ENCODE measurements around the gene DISP3.

The DISP3 gene

DNA sequence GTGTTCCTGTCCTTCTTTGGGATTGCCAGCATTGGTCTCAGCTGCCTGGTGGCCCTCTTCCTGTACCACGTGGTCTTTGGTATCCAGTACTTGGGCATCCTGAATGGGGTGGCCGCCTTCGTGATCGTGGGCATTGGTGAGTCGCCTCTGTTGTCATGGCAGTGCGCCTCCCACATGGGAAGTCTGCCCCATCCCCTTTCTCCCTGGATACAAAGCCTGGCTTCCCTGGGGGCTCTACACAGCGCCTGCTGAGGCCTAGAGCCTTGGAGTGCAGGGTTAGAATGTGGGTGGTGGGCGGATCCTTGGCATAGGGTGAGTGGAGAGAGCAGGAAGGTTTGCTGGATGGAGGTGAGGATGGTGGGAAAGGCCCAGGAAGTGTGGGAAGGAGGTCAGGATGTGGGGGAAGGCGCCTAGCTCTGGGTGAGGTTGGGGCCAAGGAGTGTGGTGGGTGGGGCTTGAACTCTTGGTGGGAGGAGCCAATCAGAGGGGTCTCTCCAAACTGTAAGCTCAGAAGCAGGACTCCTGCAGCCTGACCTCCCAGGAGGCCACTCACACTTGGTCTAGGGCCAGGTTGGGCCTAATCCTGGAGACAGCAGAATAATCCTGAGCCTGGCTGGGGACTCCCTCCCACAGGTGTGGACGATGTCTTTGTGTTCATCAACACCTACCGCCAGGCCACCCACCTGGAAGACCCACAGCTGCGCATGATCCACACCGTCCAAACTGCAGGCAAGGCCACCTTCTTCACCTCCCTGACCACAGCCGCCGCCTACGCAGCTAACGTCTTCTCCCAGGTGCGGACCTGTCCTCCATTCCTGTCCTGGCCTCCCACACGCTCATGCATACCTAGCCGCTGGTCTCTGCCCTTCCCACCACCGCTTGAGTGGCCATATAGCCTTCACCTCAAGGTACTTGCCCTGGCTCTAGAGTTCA is 36.7 kb downstream of the DISP3 start:
- no peak for DNase-seq (ENCODE audit: low spot score)

DNA sequence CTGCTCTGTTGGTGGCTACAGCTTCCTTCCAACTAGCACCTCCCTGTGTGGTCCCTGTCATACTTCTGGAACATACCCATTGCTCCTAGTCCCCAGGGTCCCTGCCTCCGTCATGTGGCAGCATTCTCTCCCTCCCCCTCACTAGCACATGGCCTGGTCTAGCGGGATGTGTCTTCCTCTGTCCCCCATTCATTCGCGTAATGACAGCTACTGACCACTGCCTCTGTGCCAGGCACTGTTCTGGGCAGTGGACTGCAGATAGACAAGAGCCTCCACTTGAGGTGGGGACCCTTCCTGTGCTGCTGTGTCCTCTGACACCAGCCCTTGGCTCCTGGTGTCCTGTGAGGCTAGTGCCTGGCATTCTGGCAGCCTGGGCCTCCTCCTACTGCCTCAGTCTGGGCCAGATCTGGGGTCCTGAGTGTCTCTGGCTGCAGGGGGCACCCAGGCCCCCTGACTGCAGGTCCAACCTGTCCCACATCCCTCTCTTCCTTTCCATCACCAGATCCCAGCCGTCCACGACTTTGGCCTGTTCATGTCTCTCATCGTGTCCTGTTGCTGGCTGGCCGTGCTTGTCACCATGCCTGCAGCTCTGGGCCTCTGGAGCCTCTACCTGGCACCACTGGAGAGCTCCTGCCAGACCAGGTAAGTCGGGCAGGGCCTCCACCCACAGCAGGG is 38.1 kb downstream of the DISP3 start:
- no peak for DNase-seq (ENCODE audit: low spot score)

DNA sequence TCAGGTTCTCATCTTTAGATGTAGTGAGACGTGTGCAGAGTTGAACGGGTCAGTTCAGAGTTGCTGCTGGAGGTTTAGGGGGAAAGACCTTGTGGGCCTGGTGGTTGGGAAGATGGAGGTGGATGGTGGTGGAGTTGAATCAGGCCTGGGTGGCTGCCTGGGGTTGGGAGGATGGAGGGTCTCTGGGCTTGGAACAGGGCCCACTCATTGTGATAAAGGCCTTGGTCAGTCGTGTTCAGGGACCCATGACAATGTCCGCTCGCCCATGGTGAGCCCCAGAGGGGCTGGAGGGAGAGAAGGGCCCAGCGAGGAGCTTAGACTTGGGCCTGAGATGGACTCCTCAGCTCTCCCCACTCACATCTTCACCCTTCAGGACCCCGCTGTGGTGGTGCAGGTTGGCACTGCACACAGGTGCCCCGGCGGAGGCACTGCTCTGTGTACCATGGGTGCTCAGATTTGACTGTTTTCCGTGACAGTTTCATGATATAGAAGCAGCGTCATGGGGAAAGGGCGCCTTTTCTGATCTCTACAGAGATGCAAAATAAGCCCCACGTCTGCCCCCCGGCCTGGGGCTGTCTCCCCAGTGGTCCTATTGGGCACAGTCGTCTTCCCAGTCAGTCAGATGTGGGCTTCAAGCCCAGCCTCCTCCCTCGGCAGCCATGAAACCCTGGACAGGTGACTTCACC is 39.2 kb downstream of the DISP3 start:
- DNase-seq (ENCODE audit: low spot score), result no peak

DNA sequence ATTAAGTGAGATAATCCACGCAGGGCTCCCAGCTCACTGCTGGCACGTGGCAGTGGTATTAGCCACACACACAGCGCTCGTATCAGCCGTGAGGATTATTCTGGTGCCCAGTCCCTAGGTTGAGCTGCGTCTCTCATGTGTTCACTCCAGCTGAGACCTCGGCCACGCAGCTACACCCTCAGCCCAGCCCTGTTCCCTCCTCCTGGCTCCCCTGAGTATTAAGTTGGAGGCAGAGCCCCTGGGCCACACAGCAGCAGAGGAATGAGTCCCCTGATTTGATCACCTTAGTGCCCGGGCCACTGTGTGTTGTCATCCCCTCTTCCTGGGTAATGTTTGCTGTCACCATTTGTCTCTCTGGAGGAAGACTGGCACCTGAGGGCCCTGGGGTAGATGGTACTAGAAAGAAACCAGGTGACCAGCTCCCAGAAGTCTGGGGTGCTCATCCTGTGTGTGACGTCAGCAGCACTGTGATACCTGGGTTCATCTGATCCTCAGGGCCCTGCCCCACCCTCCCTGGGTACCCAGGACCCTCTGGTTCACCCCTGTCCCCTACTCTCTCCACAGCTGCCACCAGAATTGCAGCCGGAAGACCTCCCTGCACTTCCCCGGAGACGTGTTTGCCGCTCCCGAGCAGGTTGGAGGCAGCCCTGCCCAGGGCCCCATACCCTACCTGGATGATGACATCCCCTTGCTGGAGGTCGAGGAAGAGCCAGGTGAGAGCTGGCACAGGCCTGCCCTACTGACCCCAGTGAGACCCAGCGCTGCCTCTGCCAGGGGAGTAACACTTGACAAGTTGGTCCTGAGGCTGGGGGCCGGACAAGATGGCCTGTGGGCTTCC is 40.1 kb downstream of the DISP3 start:
- DNase-seq (ENCODE audit: low spot score), result no peak

DNA sequence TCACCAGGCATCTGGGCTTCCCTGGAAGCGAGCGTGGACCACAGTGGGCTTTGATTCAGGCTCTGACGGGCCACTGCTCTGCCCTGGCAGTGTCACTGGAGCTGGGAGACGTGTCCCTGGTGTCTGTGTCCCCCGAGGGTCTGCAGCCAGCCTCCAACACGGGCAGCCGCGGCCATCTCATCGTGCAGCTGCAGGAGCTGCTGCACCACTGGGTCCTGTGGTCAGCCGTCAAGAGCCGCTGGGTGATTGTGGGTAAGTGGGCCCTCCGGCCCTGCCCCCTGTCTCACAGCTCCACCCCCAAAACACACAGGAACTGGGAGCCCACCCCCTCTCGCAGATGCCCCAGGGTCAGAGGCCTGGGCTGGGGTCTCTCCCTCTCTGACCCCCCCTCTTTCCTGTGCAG is 40.7 kb downstream of the DISP3 start:
- DNase-seq (ENCODE audit: low spot score), result no peak

DNA sequence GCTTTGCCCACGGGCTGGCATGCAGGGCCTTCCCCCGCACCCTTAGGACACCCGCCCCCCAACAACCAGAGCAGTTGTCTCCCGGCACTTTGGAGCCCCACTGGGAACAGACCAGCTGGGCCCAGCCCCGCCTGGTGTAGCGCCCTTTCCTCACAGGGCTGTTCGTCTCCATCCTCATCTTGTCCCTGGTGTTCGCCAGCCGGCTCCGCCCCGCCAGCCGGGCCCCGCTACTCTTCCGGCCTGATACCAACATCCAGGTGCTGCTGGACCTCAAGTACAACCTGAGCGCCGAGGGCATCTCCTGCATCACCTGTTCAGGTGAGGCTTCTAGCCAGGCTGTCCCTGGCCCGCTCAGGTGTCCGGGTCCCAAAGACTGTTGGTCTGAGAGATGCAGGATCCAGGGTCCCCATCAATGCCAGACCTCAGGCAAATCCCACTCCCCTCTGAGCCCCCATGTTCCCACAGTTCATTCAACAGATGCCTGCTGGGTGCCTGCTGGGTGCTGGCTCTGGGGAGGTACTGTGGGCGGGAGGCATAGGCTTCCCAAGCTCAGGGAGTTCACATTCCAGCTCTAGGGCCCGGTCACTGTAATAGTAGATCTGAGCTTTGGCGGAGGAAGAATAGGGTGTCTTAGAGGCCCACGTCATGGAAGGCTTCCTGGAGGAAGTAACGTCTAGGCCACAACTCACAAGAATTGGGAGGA is 41.7 kb downstream of the DISP3 start:
- DNase-seq (ENCODE audit: low spot score), result no peak

DNA sequence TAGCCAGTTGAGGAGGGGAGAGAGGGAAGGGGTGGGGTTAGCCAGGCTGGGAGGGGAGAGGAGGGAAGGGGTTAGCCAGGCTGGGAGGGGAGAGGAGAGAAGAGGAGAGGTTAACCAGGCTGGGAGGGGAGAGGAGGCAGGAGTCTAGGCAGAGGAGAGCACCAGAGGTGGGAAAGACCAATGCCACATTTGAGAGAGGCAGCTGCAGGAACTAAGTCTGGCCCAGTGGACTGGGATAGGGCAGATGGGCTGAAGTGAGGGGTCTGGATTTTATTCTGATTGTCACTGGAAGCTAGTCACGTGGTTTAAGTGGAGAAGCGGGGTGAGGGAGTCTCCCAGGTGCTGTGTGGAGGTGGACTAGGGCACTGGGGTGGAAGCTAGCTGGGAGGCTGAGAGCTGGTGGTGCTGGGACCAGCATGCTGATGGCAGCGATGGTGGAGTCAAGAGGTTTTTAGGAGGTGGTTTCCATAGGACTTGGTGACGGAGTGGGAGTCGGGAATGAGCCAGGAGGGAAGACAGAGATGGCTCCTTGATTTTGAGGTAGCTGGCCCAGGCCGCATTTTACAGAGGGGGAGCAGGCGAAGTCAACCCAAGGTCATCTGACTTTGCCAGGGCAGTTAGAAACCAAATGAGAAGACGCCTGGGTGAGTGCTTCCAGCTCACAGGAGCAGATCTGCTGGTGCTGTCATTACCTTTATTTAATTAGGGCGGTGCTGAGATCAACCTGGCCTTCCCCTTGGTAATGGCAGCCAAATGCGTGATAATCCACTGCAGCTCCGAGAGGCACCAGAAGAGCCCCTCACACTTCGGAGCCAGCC is 42.8 kb downstream of the DISP3 start:
- no peak for DNase-seq (ENCODE audit: low spot score)

DNA sequence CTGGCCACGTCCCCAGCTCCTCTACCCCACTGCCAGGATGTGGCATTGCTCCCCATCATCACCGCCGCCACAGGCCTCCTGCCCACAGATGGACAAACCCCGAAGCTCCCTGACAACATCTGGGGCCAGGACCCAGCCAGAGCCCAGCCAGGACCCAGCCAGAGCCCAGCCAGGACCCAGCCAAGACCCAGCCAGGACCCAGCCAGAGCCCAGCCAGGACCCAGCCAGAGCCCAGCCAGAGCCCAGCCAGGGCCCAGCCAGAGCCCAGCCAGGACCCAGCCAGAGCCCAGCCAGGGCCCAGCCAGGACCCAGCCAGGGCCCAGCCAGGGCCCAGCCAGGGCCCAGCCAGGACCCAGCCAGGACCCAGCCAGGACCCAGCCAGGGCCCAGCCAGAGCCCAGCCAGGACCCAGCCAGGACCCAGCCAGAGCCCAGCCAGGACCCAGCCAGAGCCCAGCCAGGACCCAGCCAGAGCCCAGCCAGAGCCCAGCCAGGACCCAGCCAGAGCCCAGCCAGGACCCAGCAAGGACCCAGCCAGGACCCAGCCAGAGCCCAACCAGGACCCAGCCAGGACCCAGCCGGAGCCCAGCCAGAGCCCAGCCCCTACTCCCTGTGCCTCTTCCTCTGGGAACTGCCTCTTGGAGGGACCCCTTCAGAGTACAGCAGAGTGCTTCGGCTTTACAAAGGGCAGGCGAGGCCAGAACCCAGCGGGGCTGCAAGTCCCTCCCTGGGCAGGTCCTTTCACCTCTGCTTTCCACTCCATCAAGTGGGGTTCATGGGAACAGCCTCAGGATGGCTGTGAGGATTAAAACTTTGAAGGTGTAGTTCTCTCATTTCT is 43.7 kb downstream of the DISP3 start:
- DNase-seq (ENCODE audit: low spot score), result no peak

DNA sequence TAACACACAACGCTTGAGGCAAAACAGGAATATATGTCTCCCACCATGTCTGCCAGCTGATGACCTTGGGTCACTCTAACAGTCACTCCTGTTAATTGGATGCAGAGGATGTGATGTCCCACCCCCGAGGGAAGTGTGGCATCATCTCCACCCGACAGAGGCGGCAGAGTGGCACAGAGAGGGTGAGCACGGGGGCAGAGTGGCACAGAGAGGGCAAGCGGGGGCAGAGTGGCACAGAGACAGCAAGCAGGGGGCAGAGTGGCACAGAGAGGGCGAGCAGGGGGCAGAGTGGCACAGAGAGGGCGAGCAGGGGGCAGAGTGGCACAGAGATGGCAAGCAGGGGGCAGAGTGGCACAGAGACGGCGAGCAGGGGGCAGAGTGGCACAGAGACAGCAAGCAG is 44.3 kb downstream of the DISP3 start:
- no peak for DNase-seq (ENCODE audit: low spot score)

DNA sequence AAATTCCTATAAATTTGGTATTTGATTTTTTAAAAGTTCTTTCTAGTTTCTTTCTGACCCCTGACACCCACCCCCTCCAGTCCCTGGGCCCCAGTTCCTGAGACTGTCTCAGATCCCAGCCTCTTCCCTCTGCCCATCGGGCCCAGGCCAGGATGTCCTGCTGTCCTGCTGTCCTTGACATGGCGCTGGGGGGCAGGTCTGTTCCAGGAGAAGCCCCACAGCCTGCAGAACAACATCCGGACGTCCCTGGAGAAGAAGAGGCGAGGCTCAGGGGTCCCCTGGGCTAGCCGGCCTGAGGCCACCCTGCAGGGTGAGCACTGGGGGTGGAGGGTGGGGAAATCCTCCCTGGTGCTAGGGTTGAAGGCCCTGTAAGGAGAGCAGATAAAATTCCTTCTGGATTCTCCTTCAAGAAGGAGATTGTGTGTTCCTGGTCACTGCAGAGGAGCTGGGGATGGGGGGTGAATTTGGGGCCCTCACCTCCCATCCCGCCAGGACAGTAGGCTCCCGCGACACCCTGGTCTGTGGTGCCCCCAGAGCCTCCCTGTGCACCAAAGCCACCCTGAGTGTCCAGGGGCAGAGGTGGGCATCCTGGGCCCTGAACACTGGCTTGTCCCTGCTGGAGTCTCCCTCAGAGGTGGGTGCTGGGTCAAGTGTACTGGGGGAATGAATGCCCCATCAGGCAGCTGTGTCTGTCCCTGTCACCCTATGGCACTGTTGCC is 45.0 kb downstream of the DISP3 start:
- no peak for DNase-seq (ENCODE audit: low spot score)

DNA sequence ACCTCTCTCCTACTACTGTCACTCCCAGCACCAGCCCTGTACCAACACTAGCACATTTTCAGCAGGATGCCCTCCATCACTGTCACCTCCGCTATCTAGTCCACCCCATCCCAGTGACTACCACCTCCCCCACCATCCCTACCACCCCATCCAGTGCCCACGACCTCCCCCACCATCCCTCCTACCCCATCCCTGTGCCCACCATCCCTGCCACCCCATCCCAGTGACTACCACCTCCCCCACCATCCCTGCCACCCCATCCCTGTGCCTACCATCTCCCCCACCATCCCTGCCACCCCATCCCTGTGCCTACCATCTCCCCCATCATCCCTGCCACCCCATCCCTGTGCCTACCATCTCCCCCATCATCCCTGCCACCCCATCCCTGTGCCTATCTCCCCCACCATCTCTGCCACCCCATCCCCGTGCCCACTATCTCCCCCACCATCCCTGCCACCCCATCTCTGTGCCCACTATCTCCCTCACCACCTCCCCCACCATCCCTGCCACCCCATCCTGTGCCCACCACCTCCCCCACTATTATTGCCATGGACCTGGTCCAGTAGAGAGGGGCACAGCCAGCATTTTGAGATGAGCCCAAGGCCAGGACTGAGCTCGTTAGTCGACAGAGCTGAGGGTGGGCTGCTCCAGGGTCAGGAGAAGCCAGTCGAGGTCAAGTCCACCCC is 45.7 kb downstream of the DISP3 start:
- DNase-seq (ENCODE audit: low spot score), result no peak

DNA sequence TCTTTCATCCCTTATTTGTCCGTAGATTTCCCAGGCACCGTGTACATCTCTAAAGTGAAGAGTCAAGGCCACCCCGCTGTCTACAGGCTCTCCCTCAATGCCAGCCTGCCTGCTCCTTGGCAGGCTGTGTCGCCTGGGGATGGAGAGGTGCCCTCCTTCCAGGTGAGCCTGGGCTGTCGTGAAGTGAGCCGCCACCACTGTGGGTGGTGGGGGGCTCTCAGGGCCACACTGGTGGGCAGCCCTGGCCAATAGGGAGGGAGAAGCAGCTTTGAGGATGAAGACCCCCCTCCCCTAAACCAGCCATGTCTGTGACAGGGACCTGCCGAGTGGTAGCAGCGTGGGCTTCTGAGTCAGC is 46.2 kb downstream of the DISP3 start:
- DNase-seq (ENCODE audit: low spot score), result no peak

DNA sequence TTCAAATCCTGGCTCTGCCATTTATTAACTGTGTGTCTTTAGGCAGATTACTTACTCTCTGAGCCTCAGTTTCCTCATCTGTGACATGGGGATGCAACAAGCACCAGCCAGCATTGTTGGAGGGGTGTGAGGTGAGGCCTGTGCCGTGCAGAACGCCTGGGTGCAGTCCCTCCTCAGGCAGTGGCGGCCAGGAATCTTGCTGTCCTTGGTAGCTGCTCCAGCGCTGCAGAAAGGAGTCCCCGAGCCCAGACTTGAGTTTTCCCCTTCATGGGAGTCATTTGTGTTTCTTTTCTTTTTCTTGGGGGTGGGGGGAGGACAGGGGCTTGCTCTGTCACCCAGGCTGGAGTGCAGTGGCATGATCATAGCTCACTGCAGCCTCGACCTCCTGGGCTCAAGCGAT is 46.6 kb downstream of the DISP3 start:
- DNase-seq (ENCODE audit: low spot score), result no peak

DNA sequence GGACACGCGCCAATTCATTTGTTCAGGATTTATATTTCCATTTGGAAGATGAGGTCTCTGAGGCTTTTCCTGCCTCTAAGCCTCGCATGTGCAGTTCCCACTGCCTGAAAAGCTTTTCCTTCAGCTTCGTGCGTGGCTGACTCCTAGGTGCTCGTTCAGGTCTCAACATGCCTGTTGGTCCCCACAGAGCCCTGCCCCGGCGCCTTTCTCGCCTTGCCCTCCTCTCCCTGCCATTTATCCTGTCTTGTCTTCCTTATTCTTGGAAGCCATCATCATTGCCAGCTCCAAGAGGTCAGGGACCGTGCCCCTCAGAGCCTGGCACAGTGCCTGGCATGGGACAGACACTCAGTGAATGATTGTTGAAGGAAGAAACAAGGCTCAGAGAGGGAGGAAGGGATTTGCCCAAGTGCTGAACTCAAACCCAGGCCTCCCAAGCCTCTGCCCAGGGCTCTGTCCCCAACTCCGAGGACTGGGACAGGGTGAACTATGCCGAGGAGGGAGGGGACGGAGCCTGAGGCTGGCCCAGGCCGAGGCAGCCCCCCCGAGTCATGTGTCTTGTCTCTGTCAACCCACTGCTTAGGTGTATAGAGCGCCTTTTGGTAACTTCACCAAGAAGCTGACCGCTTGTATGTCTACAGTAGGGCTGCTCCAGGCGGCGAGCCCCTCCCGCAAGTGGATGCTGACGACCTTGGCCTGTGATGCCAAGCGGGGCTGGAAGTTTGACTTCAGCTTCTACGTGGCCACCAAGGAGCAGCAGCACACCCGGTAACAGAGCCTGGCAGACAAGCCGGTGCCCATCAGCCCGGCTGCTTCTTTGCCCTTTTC is 47.3 kb downstream of the DISP3 start:
- DNase-seq (ENCODE audit: low spot score), result no peak

DNA sequence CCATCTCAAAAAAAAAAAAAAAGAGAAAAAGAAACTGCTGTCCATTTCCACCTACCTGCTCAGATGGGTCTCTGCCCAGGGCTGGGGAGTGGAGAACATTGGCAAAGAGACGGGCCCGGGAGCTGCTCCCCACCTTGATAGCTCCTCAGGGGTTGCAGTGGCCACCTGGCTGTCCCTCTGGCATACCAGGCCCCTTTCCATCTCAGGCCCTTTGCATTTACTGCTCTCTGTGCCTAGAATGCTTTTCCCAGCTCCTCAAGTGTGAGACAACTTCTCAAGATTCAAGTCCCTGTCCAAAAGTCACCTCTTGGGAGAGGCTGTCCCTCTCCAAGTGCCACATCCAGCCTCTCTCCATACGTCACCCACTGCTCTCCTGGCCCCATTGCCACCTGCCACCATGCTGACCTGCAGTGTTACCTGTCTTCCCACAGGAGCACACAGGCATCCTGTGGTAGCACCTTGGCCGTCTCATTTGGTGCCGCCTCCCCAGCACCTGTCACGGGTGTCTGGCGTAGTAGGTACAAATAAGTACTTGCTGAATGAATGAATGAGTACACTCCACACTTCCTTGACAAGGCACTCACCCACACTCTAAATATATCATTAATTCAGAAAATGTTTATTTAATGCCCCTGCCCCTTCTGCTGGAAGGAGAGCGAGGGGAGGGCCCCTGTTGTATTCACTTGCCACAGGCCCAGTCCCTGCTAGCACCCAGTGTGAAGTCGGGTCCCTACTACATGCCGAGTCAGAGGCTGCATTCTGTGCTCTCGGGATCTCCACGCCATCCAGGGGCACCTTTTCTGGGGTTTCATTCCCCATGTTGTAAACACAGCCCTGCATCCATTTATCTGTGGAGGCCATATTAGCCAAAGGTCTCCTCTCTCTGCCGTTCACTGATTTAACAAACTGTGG is 48.8 kb downstream of the DISP3 start:
- DNase-seq (ENCODE audit: low spot score), result no peak

DNA sequence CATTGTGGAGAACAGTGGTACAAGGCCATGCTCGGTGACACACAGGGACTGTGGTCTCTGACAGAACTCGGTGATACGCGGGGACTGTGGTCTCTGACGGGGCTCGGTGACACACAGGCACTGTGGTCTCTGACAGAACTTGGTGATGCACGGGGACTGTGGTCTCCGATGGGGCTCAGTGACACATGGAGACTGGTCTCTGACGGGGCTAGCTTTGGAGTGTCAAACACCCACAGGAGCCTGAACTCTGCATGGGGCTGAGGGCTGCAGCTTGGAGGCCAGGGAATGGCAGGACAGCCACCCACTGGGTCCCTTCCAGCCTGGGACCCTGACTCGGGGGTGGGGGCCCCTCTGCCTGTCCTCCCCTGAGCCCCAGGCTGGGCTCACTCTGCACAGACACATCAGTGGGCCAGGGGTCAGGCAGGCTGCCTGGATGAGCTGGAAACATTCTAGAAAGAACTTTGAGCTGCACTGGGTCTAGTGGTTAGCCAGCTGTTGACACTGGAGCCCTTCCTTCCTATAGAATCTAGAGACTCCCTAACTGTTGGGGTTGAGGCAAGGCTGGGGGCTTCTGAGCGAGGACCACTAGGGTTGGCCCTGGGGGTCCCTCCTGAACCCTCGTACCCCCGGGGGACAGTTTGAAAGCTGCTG is 49.8 kb downstream of the DISP3 start:
- DNase-seq (ENCODE audit: low spot score), result no peak
